Measurements from ENCODE around the gene GUCY2C. TPM values are rescaled to one million over a fixed set of nuclear protein-coding genes. Genes with fewer than 3 reads are reported as not detected.

GUCY2C gene
- total and polyA plus RNA-seq, 2 donors (not counting 3 experiments of a cell fraction or from before 2014, with no cell fraction given), result not detected

GRCh38 chr12:14647028-14647750 lies 49.2 kb downstream of the GUCY2C start:
- CTCF ChIA-PET, result interaction anchor here (0.7 kb wide), 1 partner anchor 409 kb away, joined by 4 read pairs; no protein-coding TSS in a partner anchor
- no peaks in the 10 kb centered on the region for H3K36me3 ChIP-seq (ENCODE audit: control insufficient read depth in 2 of 2, extremely low read depth in 1 of 2, insufficient read depth in 2 of 2, low read length in 2 of 2)

More at GRCh38 chr12:14647028-14647750, 49.2 kb downstream of the GUCY2C start:
- Histone ChIP-seq H3K4me2 (ENCODE audit: insufficient read depth, low read length) (no peak overlapping the region), H3K27ac (ENCODE audit: insufficient read depth, low read depth, low read length) (no peak overlapping the region), H3K4me1 (ENCODE audit: control insufficient read depth, extremely low read depth, insufficient read depth, low read length) (peaks cover 8% of the 10 kb centered on the region), H3K9ac (replicated peaks; ENCODE audit: extremely low read depth, insufficient read depth, low read length) (no peak overlapping the region), H3K9me1 (replicated peaks; ENCODE audit: control insufficient read depth, extremely low read depth, insufficient read depth, low read length) (no peaks in the 10 kb centered on the region), H4K20me1 (replicated peaks; ENCODE audit: control insufficient read depth, extremely low read depth, insufficient read depth, low read length) (no peaks in the 10 kb centered on the region), H2AFZ (ENCODE audit: low read depth, low read length) (no peak overlapping the region), H3K9me3 (replicated peaks; ENCODE audit: control insufficient read depth, insufficient read depth, low read length) (no peaks in the 10 kb centered on the region), H3K4me3 (replicated peaks in 1 of 3; ENCODE audit: insufficient read depth in 1 of 3, low read depth in 1 of 3, low read length in 3 of 3) (no peak overlapping the region), H3K27me3 (ENCODE audit: control insufficient read depth in 2 of 2, insufficient read depth in 2 of 2, low read length in 2 of 2) (no peaks in the 10 kb centered on the region), H3K79me2 (ENCODE audit: control insufficient read depth, insufficient read depth, low read length) (no peaks in the 10 kb centered on the region)
- FAIRE-seq (no peak), DNase-seq (ENCODE audit: low read depth, low spot score) (no peak)
- intact Hi-C loops (cut with micrococcal nuclease) (no loop called here), dilution Hi-C loops (cut with MboI; ENCODE audit: extremely low pct_ligation_motif_present, low sequenced_read_pairs) (no loop called here)
- POLR2A ChIA-PET, result no interaction called here
- no TSS peak for BruUV-seq (replicated peaks)
- TF ChIP-seq POLR2A (IDR thresholded peaks at IDR 0.05; ENCODE audit: low read depth, low read length) (no peak), JUN (IDR thresholded peaks at IDR 0.05; ENCODE audit: borderline replicate concordance, insufficient read depth, insufficient read length, low read depth) (no peak), MYC (IDR thresholded peaks at IDR 0.05; ENCODE audit: low read depth, low read length) (no peak), GATA2 (IDR thresholded peaks at IDR 0.05; ENCODE audit: insufficient read depth, insufficient read length, low read depth, low read length) (no peak), MAX (IDR thresholded peaks at IDR 0.05; ENCODE audit: insufficient read depth, insufficient read length) (no peak), FOS (IDR thresholded peaks at IDR 0.05; ENCODE audit: borderline replicate concordance, insufficient read depth, low read length) (no peak), CTCF (IDR thresholded peaks at IDR 0.05; ENCODE audit: extremely low read depth in 1 of 2, insufficient read depth in 1 of 2, low read depth in 1 of 2, low read length in 2 of 2) (no peak), POLR2AphosphoS5 (IDR thresholded peaks at IDR 0.05; ENCODE audit: insufficient read depth, low read depth, low read length) (no peak), EZH2 (IDR thresholded peaks at IDR 0.05; ENCODE audit: borderline replicate concordance, low read depth, low read length, severe bottlenecking) (no peak)

Data from endothelial cell of umbilical vein (primary cell).